ENCODE results near the gene TFCP2. TPM values are rescaled to one million over a fixed set of nuclear protein-coding genes. Genes with fewer than 3 reads are reported as not detected.

Gene TFCP2
- total and polyA plus RNA-seq, 11 donors, result 8.3 to 28.8 (median 19.3) TPM

DNA sequence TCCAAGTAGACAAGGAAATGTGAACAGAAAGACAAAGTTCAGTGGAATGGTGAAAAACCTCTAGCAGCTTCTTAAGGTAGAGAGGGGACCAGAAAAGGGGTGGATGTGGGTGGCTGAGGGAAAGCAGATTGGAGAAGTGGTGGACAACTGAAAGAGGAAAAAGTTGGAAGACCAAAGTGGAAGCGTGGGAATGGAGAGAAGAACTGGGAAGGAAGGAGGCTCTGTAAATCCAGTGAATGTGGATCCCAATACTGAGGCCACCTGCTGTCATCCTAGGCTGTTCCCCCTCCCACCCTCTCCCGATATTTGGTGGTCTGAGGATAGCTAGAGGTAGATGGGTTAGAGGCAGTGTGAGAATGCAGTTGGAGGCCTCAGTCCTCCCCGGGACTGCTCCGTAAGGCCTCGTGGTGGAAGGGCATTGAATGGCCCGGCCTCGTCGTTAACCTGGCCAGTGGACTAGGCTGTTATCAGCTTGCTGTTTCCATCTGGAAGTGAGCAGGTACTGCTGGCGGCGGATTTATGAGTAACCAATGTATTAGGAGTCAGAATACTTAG, 45.7 kb upstream of the TFCP2 start:
- Histone ChIP-seq H3K27ac (peak overlapping the region; percentile 85 to 99 (median 96)), H3K36me3 (no peaks in the 10 kb centered on the region), H3K27me3 (no peaks in the 10 kb centered on the region), H3K9me3 (no peaks in the 10 kb centered on the region), H3K4me3 (peak overlapping the region; percentile 72 to 96 (median 84)), H3K4me1 (peaks cover 0 to 27% (median 14%) of the 10 kb centered on the region in 12 donors)
- no peak for TF ChIP-seq CTCF (IDR thresholded peaks at IDR 0.05)
- no peak for TF ChIP-seq POLR2A (IDR thresholded peaks at IDR 0.05)
- 35 to 70% (median 52%) methylated on average over 10 of the region's 10 CpGs for WGBS, 4 donors
- DNase-seq (no peak), ATAC-seq (peak in 2 of 4 donors; percentile 18 to 20)
- intact Hi-C loops (cut with DNase I), result loop anchor here in 6 of 10 donors (1.0 to 10.0 kb wide), 6 partner anchors 20 to 174 kb away; partner anchors contain the start of genes DAZAP2 (in 4 of the 6), TFCP2 (in 3 of the 6), LETMD1 (in 1 of the 6) and SMAGP (in 1 of the 6)

DNA sequence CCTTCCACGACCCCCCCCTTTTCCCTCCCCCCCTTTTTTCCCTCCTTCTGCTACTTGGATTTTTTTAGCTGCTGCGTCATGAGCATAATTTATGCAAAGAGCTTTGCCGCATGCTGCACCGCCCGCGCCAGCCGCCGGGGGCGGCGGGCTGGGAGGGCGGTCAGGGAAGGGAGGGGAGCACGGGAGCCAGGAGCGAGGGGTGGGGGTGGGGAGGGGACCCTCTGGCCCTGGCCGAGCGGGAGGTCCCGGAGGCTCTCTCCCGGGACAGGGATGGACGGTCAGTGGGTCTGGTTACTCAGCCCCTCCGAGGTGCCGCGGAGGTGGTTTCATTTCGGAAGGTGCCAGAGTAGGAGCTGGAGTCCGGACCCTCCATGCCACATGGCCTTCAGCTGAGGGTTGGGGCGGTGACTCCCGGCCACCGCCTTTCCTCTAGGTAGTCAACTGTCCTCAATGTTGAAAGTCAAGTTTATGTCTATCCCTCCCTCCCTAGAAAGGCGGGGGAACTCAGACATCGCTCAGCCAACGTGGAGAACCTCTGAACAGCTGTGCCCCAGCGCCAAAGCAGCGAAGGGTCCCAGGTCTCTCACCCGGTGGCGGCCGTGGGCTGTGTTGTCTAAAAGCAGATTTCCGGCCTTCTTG, 45.2 kb upstream of the TFCP2 start, which contains the start of gene POU6F1:
Gene POU6F1, minus strand, starts transcription at position 95 of the 639 bp plus-strand sequence. CDS start 11,226 bp downstream, outside the sequence.
- ATAC-seq, result peak; percentile 81 to 94 (median 92)
- no peaks in the 10 kb centered on the region for H3K9me3 ChIP-seq
- no peaks in the 10 kb centered on the region for H3K27me3 ChIP-seq
- peak; percentile 74 to 86 (median 79) for DNase-seq
- intact Hi-C loops (cut with DNase I), result loop anchor here in 6 of 10 donors (1.0 to 10.0 kb wide), 8 partner anchors 20 to 173 kb away; partner anchors contain the start of genes DAZAP2 (in 5 of the 6), TFCP2 (in 4 of the 6), CSRNP2 (in 1 of the 6) and LETMD1 (in 1 of the 6)
- peak in 1 of 2 donors; percentile 43 for TF ChIP-seq POLR2A (IDR thresholded peaks at IDR 0.05)
- TF ChIP-seq CTCF (IDR thresholded peaks at IDR 0.05), result peak in 11 of 12 donors; percentile 36 to 68 (median 60)
- peak within 1 kb of the TSS; percentile 72 to 96 (median 84) for H3K4me3 ChIP-seq
- peaks cover 0 to 27% (median 14%) of the 10 kb centered on the region in 12 donors for H3K4me1 ChIP-seq
- H3K27ac ChIP-seq, result peak within 1 kb of the TSS; percentile 85 to 99 (median 96)
- no peaks in the 10 kb centered on the region for H3K36me3 ChIP-seq
- 1 to 8% (median 2%) methylated on average over 22 to 35 of the region's 35 CpGs for WGBS, 4 donors

DNA sequence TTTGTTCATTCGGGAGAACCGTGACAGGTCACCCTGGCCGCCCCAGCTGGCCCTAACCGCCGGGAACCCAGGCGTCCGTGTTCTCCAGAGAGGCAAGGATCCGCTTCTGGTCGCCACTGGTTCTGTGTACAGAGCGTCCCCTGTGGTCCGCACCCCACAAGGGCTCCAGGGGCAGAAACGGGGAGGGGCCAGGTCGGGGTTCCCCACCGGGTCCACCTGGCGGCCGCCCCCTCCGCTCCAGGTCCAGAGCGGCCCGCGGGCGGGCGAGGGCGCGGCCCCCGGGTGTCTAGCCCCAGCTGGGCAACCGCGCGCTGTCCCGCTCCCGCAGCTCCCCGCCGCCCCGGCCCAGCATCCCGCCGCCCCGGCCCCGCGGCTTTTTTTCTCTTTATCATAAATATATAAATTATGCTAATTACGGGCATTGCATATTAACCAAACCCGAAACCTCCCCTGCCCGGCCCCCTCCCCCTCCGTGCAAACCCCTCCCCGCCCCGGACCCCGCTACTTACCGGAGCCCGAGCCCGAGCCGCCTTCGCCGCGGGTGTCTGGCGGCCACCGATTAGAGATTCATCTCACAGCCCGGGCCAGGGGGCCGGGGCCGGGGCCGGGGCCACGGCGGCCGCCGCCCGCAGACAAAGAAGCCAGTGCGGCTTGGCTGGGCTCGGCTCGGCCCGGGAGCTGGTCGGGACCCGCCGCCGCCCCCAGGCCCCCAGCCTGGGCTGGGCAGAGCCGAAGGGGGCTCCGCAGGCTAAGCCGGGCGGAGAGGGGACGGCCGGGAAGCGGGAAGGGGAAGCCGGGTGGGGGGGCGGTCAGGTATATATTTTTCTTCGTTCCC, 44.4 kb upstream of the TFCP2 start:
- TF ChIP-seq POLR2A (IDR thresholded peaks at IDR 0.05) (no peak), CTCF (IDR thresholded peaks at IDR 0.05) (peak in 7 of 12 donors; percentile 16 to 45 (median 31))
- H3K4me1 ChIP-seq, result peaks cover 0 to 27% (median 14%) of the 10 kb centered on the region in 12 donors
- ATAC-seq (peak; percentile 43 to 73 (median 65)), DNase-seq (peak; percentile 54 to 79 (median 61))
- 0 to 2% (median 1%) methylated on average over 33 to 81 of the region's 81 CpGs for WGBS, 4 donors
- H3K36me3 ChIP-seq, result no peaks in the 10 kb centered on the region
- H3K4me3 ChIP-seq, result peak overlapping the region; percentile 72 to 96 (median 84)
- no peaks in the 10 kb centered on the region for H3K9me3 ChIP-seq
- H3K27ac ChIP-seq, result peak overlapping the region; percentile 85 to 99 (median 96)
- H3K27me3 ChIP-seq, result no peaks in the 10 kb centered on the region
- intact Hi-C loops (cut with DNase I), result loop anchor here in 4 of 10 donors (1.0 to 10.0 kb wide), 5 partner anchors 21 to 173 kb away; partner anchors contain the start of genes TFCP2 (in 3 of the 4), CSRNP2 (in 1 of the 4), DAZAP2 (in 1 of the 4) and LETMD1 (in 1 of the 4)
